ENCODE measurements around the gene CYB5A.

DNA sequence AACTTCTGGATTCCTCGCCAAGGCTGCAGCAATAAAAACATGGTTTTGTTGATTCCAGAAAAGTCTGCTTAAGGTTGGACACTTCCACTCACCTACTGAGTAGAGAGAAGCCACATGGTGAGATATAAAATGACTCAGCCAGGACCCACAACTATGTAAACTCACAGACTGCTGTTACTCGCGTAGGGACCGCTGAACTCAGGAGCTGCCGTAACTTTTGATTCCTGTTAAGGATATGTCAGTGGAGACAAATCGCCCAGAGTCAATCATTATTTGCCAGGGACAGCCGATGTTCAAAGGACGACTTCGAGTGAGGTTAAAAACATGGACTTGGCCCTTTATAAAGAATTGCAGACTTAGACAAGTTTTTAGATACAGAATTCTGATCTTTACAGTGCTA lies 25.6 kb downstream of the CYB5A start:
- TF ChIP-seq, protein P1, sequence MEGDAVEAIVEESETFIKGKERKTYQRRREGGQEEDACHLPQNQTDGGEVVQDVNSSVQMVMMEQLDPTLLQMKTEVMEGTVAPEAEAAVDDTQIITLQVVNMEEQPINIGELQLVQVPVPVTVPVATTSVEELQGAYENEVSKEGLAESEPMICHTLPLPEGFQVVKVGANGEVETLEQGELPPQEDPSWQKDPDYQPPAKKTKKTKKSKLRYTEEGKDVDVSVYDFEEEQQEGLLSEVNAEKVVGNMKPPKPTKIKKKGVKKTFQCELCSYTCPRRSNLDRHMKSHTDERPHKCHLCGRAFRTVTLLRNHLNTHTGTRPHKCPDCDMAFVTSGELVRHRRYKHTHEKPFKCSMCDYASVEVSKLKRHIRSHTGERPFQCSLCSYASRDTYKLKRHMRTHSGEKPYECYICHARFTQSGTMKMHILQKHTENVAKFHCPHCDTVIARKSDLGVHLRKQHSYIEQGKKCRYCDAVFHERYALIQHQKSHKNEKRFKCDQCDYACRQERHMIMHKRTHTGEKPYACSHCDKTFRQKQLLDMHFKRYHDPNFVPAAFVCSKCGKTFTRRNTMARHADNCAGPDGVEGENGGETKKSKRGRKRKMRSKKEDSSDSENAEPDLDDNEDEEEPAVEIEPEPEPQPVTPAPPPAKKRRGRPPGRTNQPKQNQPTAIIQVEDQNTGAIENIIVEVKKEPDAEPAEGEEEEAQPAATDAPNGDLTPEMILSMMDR (IDR thresholded peaks at IDR 0.05 in 4 of 5, conservative IDR thresholded peaks at IDR 0.05 in 1 of 5): no peak
- TF ChIP-seq POLR2A (IDR thresholded peaks at IDR 0.05): no peak

Data from gastrocnemius medialis (tissue), 4 donors.